HCT116 (cell line): ENCODE measurements around the gene HSPG2. TPM values are rescaled to one million over a fixed set of nuclear protein-coding genes. Genes with fewer than 3 reads are reported as not detected.

Source experiments
- ATAC-seq: fragments of 200-7000 bp; cut with Tn5 transposase; 2 replicates; pipeline ENCODE4 v1.9.1; 2020; ENCODE audit warnings: mild to moderate bottlenecking, moderate library complexity
- BruUV-seq: library from RNA; stranded (reverse); fragments of 400-500 nt; replicated peaks from 2 replicates; lab custom pipeline; 2021; lab: Mats Ljungman, UMichigan
- CTCF ChIA-PET: fragments of 300-600 bp; sonication (Branson Sonifier 250); formaldehyde crosslinking; loops from one replicate; lab custom pipeline; 2021; ENCODE audit warnings: antibody characterized with exemption; lab: Charles Lee
- POLR2A ChIA-PET: fragments of 300-600, 350-600 bp; sonication (Branson Sonifier 250); formaldehyde crosslinking; loops from one replicate; lab custom pipeline; 2021; ENCODE audit warnings: antibody characterized with exemption; lab: Charles Lee
- RAD21 ChIA-PET, 2 experiments: fragments of 300-600 bp; sonication (Branson Sonifier 250); formaldehyde crosslinking; loops; one replicate each; lab custom pipeline; 2023; ENCODE audit warnings: low total read pairs in 2 of 2; ENCODE audit not compliant: uncharacterized antibody in 2 of 2, unreplicated experiment in 2 of 2, low non-redundant PET in 1 of 2; lab: Charles Lee
- DNase-seq: peaks from one replicate; pipeline ENCODE4 v3.0.0-alpha.2; 2010; ENCODE audit warnings: low read depth, low spot score
- H2AFZ ChIP-seq: fragments of 200-600 bp; shearing (Covaris generic), sonication (generic); 2 replicates; pipeline ENCODE4 v1.6.1; 2017; ENCODE audit warnings: low read depth, mixed run types, mixed read lengths, antibody characterized with exemption, low read length; ENCODE audit not compliant: poor library complexity, severe bottlenecking
- H3K27ac ChIP-seq: 2 replicates; pipeline ENCODE4 v1.5.1; 2012; ENCODE audit warnings: low read depth, low read length
- H3K27me3 ChIP-seq: fragments of 200-600 bp; sonication (generic); 2 replicates; pipeline ENCODE4 v1.6.1; 2016; ENCODE audit warnings: mixed run types, low read length, mixed read lengths; ENCODE audit not compliant: insufficient read depth
- H3K36me3 ChIP-seq, 2 experiments: fragments of 200-500 bp in 1 of 2; fragments of 200-600 bp in 1 of 2; sonication (Bioruptor generic) in 1 of 2; sonication (generic) in 1 of 2; 2 replicates each; pipeline versions ENCODE4 v1.5.1 to v1.6.1; 2014 to 2016; ENCODE audit warnings: low read length in 2 of 2, inconsistent platforms in 1 of 2, mixed read lengths in 1 of 2, mixed run types in 1 of 2; ENCODE audit not compliant: insufficient read depth in 2 of 2, control insufficient read depth in 1 of 2
- H3K4me1 ChIP-seq, 2 experiments: fragments of 200-600 bp in 1 of 2; sonication (generic) in 1 of 2; 2 replicates each; pipeline versions ENCODE4 v1.5.1 to v1.6.1; 2012 to 2017; ENCODE audit warnings: low read length in 2 of 2, inconsistent platforms in 1 of 2, mild to moderate bottlenecking in 1 of 2, mixed read lengths in 1 of 2, mixed run types in 1 of 2, moderate library complexity in 1 of 2; ENCODE audit not compliant: insufficient read depth in 2 of 2, control insufficient read depth in 1 of 2
- H3K4me2 ChIP-seq: fragments of 200-600 bp; sonication (generic); 2 replicates; pipeline ENCODE4 v1.6.1; 2017; ENCODE audit warnings: mixed run types, low read length, mixed read lengths
- H3K4me3 ChIP-seq, 2 experiments: fragments of 200-600 bp in 1 of 2; sonication (generic) in 1 of 2; replicated peaks in 1 of 2; 2 replicates each; pipeline ENCODE4 v1.5.1; 2011 to 2016; ENCODE audit warnings: low read length in 2 of 2, control low read depth in 1 of 2, low read depth in 1 of 2, mild to moderate bottlenecking in 1 of 2, mixed read lengths in 1 of 2, mixed run types in 1 of 2
- H3K79me2 ChIP-seq: fragments of 200-600 bp; sonication (generic); 2 replicates; pipeline ENCODE4 v1.6.1; 2017; ENCODE audit warnings: mild to moderate bottlenecking, mixed run types, low read length, moderate library complexity, mixed read lengths; ENCODE audit not compliant: insufficient read depth
- H3K9ac ChIP-seq: fragments of 200-600 bp; sonication (generic); 2 replicates; pipeline ENCODE4 v1.6.1; 2016; ENCODE audit warnings: low read length, mixed read lengths
- H3K9me2 ChIP-seq: fragments of 200-600 bp; sonication (generic), shearing (Covaris generic); 2 replicates; pipeline ENCODE4 v1.6.1; 2017; ENCODE audit warnings: mixed run types, mild to moderate bottlenecking, moderate library complexity; ENCODE audit not compliant: insufficient read depth
- H3K9me3 ChIP-seq, 2 experiments: fragments of 200-500 bp in 1 of 2; fragments of 200-600 bp in 1 of 2; sonication (Bioruptor generic) in 1 of 2; sonication (generic) in 1 of 2; 2 replicates each; pipeline ENCODE4 v1.6.1; 2014 to 2017; ENCODE audit warnings: low read length in 2 of 2, mixed read lengths in 2 of 2, inconsistent platforms in 1 of 2, low read depth in 1 of 2, mild to moderate bottlenecking in 1 of 2, mixed run types in 1 of 2, moderate library complexity in 1 of 2; ENCODE audit not compliant: control insufficient read depth in 1 of 2, insufficient read depth in 1 of 2
- H4K20me1 ChIP-seq: fragments of 200-600 bp; sonication (generic), shearing (Covaris generic); 2 replicates; pipeline ENCODE4 v1.6.1; 2017; ENCODE audit warnings: mixed run types, mild to moderate bottlenecking, moderate library complexity; ENCODE audit not compliant: insufficient read depth
- CBX3 ChIP-seq: IDR thresholded peaks from 2 replicates; pipeline ENCODE4 v1.6.1; 2012; ENCODE audit warnings: low read depth
- CEBPB ChIP-seq: IDR thresholded peaks from 2 replicates; pipeline ENCODE4 v1.6.1; 2012; ENCODE audit warnings: low read depth
- CTCF ChIP-seq, 3 experiments: fragments of 200-600 bp in 1 of 3; sonication (generic) in 1 of 3; IDR thresholded peaks in 2 of 3; conservative IDR thresholded peaks in 1 of 3; 2 replicates each; pipeline ENCODE4 v1.5.1; 2012 to 2017; ENCODE audit warnings: low read depth in 2 of 3, low read length in 2 of 3, antibody characterized with exemption in 1 of 3, borderline replicate concordance in 1 of 3, control low read depth in 1 of 3, mild to moderate bottlenecking in 1 of 3, mixed read lengths in 1 of 3, mixed run types in 1 of 3, moderate library complexity in 1 of 3; ENCODE audit not compliant: insufficient read depth in 1 of 3
- EGR1 ChIP-seq: IDR thresholded peaks from 2 replicates; pipeline ENCODE4 v1.6.1; 2012; ENCODE audit warnings: low read depth
- POLR2AphosphoS5 ChIP-seq: IDR thresholded peaks from 2 replicates; pipeline ENCODE4 v1.6.1; 2011; ENCODE audit warnings: mild to moderate bottlenecking, low read depth, low read length, moderate library complexity
- RAD21 ChIP-seq: IDR thresholded peaks from 2 replicates; pipeline ENCODE4 v1.6.1; 2012; ENCODE audit warnings: low read depth, mild to moderate bottlenecking
- SRF ChIP-seq: IDR thresholded peaks from 2 replicates; pipeline ENCODE4 v1.6.1; 2012; ENCODE audit warnings: low read depth
- YY1 ChIP-seq: IDR thresholded peaks from 2 replicates; pipeline ENCODE4 v1.6.1; 2011; ENCODE audit warnings: low read length, low read depth, moderate library complexity, mild to moderate bottlenecking; ENCODE audit not compliant: insufficient replicate concordance; ENCODE audit errors: extremely low read depth
- ZNF274 ChIP-seq: fragments of 200-500 bp; sonication (Bioruptor generic); IDR thresholded peaks from 2 replicates; pipeline ENCODE4 v1.6.1; 2014; ENCODE audit warnings: mild to moderate bottlenecking, low read depth, low read length, inconsistent platforms
- intact Hi-C: fragments of 100-400 bp; cut with micrococcal nuclease; formaldehyde crosslinking; loops from 2 replicates; pipeline ENCODE4 v1.10.0; 2022
- total RNA-seq: library from RNA; stranded (reverse); gene quantifications from one replicate; pipeline ENCODE4 v1.2.1, GENCODE V29; 2021; ENCODE audit not compliant: unreplicated experiment
- TF ChIP-seq, protein P1 (sequence below): IDR thresholded peaks from 2 replicates; pipeline ENCODE4 v1.6.1; 2012; ENCODE audit warnings: low read depth

The HSPG2 gene
- total RNA-seq, 1 experiment from 2014 or later, result 55.7 TPM

DNA sequence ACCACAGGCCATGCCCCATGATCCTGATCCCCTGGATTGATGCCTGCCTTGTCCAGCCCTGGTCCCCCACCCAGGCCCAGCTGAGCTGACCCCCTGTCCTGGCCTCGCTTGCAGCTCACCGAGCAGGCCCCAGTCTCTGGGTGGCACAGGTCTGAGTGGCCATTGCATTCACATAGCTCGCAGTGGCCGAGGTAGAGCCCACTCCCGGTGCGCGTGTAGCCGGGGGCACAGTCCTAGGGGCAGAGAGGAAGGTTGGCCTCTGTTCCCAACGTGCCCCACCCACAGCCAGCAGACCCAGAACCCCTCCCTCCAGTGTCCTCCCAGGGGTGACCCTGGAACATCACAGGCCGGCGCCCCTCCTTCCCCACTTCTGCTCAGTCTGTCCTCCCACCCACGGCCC lies 73.1 kb downstream of the HSPG2 start:
- Histone ChIP-seq H4K20me1 (no peaks in the 10 kb centered on the region), H3K4me2 (no peak overlapping the region), H3K27me3 (no peaks in the 10 kb centered on the region), H3K36me3 (peaks cover 0 to 4% of the 10 kb centered on the region in 2 experiments; a peak in 1 of 4 replicates), H3K79me2 (no peaks in the 10 kb centered on the region), H3K4me1 (peaks cover 8 to 13% of the 10 kb centered on the region in 2 experiments), H3K9me2 (no peaks in the 10 kb centered on the region), H3K27ac (no peak overlapping the region), H3K4me3 (no peak overlapping the region), H3K9ac (no peak overlapping the region), H3K9me3 (no peaks in the 10 kb centered on the region), H2AFZ (no peak overlapping the region)
- intact Hi-C loops, result no loop called here
- TF ChIP-seq CBX3 (no peak), CEBPB (no peak), YY1 (no peak), POLR2AphosphoS5 (no peak), SRF (no peak), CTCF (IDR thresholded peaks at IDR 0.05 in 2 of 3, conservative IDR thresholded peaks at IDR 0.05 in 1 of 3; ENCODE audit: borderline replicate concordance in 1 of 3, insufficient read depth in 1 of 3, low read depth in 2 of 3, low read length in 2 of 3) (no peak), ZNF274 (no peak), RAD21 (no peak), EGR1 (no peak)
- TF ChIP-seq, protein P1, sequence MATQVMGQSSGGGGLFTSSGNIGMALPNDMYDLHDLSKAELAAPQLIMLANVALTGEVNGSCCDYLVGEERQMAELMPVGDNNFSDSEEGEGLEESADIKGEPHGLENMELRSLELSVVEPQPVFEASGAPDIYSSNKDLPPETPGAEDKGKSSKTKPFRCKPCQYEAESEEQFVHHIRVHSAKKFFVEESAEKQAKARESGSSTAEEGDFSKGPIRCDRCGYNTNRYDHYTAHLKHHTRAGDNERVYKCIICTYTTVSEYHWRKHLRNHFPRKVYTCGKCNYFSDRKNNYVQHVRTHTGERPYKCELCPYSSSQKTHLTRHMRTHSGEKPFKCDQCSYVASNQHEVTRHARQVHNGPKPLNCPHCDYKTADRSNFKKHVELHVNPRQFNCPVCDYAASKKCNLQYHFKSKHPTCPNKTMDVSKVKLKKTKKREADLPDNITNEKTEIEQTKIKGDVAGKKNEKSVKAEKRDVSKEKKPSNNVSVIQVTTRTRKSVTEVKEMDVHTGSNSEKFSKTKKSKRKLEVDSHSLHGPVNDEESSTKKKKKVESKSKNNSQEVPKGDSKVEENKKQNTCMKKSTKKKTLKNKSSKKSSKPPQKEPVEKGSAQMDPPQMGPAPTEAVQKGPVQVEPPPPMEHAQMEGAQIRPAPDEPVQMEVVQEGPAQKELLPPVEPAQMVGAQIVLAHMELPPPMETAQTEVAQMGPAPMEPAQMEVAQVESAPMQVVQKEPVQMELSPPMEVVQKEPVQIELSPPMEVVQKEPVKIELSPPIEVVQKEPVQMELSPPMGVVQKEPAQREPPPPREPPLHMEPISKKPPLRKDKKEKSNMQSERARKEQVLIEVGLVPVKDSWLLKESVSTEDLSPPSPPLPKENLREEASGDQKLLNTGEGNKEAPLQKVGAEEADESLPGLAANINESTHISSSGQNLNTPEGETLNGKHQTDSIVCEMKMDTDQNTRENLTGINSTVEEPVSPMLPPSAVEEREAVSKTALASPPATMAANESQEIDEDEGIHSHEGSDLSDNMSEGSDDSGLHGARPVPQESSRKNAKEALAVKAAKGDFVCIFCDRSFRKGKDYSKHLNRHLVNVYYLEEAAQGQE, result no peak
- POLR2A ChIA-PET, result no interaction called here
- CTCF ChIA-PET, result no interaction called here
- BruUV-seq, result no TSS peak
- RAD21 ChIA-PET, result no interaction called here
- DNase-seq (no peak), ATAC-seq (no peak)
